ENCODE results near the gene GPNMB.
"Not testable (repeated sequence)": the region's sequence is repeated elsewhere in the genome, so short reads cannot be mapped to it uniquely, and the experiment has no call there.

GPNMB gene

DNA sequence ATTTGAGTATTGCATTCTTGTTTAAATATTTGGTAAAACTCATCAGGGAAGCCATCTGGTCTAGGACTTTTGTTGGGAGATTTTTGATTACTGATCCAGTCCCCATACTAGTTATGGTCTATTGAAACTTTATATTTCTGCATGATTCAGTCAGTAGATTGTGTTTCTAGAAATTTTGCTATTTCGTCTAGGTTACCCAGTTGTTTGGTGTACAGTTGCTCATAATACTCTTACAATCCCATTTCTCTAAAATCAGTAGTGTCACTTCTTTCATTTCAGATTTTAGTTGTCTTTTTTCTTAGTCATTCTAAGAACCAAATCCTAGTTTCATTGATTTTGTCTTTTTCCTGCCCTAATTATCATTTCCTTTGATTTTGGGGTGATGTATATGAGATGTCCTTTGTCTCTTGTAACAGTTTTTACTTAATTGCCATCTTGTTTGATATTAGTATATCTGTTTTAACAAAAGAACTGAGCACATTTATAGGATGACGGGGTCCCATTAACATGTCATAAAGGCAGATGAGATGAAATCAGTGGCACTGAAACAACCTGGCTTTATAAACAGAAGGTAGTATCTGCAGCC, 60.5 kb downstream of the GPNMB start:
- no peak for DNase-seq (ENCODE audit: low spot score)

DNA sequence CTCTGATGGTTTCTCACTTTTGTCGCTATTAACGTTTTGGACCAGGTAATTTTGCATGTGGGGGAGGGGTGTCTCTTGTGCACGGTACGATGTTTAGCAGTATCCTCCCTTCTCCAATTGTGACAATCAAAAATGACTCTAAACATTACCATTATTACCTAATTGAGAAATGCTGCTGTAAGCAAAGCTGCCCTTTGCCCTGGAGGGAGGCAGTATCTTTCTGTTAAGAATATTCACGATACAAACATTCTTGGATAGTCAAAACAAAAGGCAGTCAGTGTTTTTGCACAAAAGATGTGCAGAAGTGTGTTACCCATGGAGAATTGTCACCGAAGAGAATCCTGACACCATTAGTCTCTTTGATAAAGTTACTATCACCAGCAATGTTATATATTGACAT, 62.2 kb downstream of the GPNMB start:
- DNase-seq (ENCODE audit: low spot score) = no peak

DNA sequence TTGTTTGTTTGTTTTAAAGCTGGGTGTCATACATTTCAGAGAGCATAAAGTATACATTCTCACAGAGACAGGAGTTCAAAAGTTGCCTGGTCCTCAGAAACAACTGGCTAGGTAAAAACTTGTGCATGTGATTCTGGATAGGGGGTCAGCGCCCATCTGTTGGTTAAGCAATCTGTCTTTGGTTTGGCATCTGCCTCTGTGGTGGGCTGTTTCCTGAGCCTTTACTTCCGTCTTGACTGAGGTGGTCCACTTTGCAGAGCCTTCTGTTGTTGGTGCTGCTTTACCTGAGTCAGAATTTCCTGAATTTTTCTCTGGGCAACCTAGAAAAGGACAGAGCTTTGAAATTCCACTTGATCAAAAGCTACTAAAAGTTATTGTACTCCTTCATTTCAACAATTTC, 65.6 kb downstream of the GPNMB start:
- not testable (repeated sequence) for DNase-seq (ENCODE audit: low spot score)

DNA sequence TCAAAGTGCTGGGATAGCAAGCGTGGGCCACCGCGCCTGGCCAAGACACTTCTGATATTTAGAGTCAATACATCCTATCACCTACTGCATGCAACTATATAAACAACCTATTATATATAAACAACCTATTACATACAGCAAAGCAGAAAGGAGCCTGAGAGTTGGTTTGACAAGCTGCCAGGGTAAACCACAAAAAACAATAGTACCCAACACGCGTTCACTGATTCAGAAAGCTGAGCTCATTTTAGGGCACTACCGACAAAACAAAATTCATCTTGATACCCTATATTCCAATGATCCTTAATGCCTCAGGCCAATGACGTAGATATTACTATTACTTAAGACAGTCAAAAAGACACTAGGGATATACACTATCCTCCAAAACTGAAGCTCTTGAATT, 68.8 kb downstream of the GPNMB start:
- no peak for DNase-seq (ENCODE audit: low spot score)
